Transverse colon (tissue), 4 donors: ENCODE measurements around the gene STYK1.

Source experiments
- EP300 ChIP-seq: sonication (generic); formaldehyde crosslinking; IDR thresholded peaks from one replicate; pipeline ENCODE4 v1.6.1; 2017; ENCODE audit warnings: antibody characterized with exemption, low read depth
- POLR2A ChIP-seq: fragments of 450-650 bp; IDR thresholded peaks from one replicate; pipeline ENCODE4 v1.6.1; 2016; ENCODE audit warnings: antibody characterized with exemption, mild to moderate bottlenecking, moderate library complexity
- POLR2AphosphoS5 ChIP-seq, 3 donors: sonication (generic); formaldehyde crosslinking; IDR thresholded peaks; one replicate each; pipeline ENCODE4 v1.6.1; 2016; ENCODE audit warnings: antibody characterized with exemption in 3 of 3
- TF ChIP-seq, protein P1 (sequence below), 5 experiments: fragments of 200-600 bp in 3 of 5; fragments of 450-650 bp in 2 of 5; sonication (generic) in 3 of 5; IDR thresholded peaks; 1 replicate in 2 of 5; 2 replicates in 3 of 5; pipeline ENCODE4 v1.5.1; 2016 to 2017; ENCODE audit warnings: antibody characterized with exemption in 5 of 5, inconsistent platforms in 3 of 5, mild to moderate bottlenecking in 2 of 5, moderate library complexity in 1 of 5

DNA sequence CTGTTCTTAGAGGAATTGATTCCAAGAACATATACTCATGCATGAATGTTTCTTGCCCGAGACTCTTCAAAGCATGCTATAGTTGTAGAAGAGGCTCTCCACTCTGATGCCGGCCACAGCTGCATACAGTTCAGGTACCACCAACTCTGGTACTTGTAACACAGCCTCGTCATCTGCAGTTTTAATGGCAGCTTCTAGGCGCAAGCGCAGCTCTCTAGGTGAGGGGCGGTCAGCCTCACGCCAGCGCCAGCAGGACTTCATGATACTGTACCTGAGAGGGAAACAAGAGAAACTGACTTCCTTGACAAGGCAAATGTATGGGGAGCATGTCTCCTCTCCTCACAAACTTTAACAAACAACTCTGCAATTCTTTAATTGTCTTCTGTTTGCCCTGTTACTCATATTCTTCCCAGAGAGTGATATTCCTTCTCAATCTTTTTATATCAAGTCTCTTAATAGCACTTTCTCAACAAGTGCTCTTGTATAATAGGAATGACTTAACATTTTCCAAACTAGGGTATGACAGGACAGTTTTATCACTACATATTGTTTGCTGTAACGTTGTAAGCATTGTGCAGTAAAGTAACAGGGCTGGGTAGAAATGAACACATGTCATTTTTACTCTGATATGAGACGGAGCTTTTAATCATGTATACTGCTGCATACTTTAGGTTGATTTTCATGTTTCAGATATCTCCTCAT lies 53.6 kb downstream of the STYK1 start:
- TF ChIP-seq, protein P1, sequence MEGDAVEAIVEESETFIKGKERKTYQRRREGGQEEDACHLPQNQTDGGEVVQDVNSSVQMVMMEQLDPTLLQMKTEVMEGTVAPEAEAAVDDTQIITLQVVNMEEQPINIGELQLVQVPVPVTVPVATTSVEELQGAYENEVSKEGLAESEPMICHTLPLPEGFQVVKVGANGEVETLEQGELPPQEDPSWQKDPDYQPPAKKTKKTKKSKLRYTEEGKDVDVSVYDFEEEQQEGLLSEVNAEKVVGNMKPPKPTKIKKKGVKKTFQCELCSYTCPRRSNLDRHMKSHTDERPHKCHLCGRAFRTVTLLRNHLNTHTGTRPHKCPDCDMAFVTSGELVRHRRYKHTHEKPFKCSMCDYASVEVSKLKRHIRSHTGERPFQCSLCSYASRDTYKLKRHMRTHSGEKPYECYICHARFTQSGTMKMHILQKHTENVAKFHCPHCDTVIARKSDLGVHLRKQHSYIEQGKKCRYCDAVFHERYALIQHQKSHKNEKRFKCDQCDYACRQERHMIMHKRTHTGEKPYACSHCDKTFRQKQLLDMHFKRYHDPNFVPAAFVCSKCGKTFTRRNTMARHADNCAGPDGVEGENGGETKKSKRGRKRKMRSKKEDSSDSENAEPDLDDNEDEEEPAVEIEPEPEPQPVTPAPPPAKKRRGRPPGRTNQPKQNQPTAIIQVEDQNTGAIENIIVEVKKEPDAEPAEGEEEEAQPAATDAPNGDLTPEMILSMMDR (IDR thresholded peaks at IDR 0.05): no peak
- TF ChIP-seq POLR2A: no peak
- no peak for TF ChIP-seq POLR2AphosphoS5 (IDR thresholded peaks at IDR 0.05)
- no peak for TF ChIP-seq EP300
